ENCODE measurements around the gene DNAH17. TPM values are rescaled to one million over a fixed set of nuclear protein-coding genes. Genes with fewer than 3 reads are reported as not detected.

The DNAH17 gene
- total RNA-seq, 2 donors from 2014 or later, result 0.13 to 0.64 TPM

GRCh38 chr17:78414178-78415162, 162.7 kb downstream of the DNAH17 start:
- Mint-ChIP-seq H3K4me1 (no peaks in the 10 kb centered on the region), H3K9me3 (no peaks in the 10 kb centered on the region), H3K4me3 (no peak overlapping the region), H3K36me3 (ENCODE audit: low read depth) (peaks cover 43% of the 10 kb centered on the region), H3K27ac (peak overlapping the region; percentile 66), H3K27me3 (ENCODE audit: insufficient read depth) (no peaks in the 10 kb centered on the region)
- WGBS, 2 experiments (ENCODE audit: insufficient coverage in 1 of 2, insufficient read length in 1 of 2), result 92 to 94% methylated on average over 28 to 34 of the region's 34 CpGs
- DNase-seq, result no peak
- peaks cover 43% of the 10 kb centered on the region for H3K36me3 ChIP-seq (ENCODE audit: control insufficient read depth, insufficient read depth, low read length)
- no peak overlapping the region for H3K4me3 ChIP-seq (ENCODE audit: low read length)
- H3K4me1 ChIP-seq (ENCODE audit: control insufficient read depth, insufficient read depth, low read length), result no peaks in the 10 kb centered on the region
- no peaks in the 10 kb centered on the region for H3K27me3 ChIP-seq (ENCODE audit: control insufficient read depth, insufficient read depth, low read length, poor library complexity, severe bottlenecking)
- H3K27ac ChIP-seq (ENCODE audit: low read depth, low read length), result no peak overlapping the region
- no peak overlapping the region for H3K9ac ChIP-seq (ENCODE audit: extremely low read depth, low read length, poor library complexity, severe bottlenecking)
- TF ChIP-seq, protein P1, sequence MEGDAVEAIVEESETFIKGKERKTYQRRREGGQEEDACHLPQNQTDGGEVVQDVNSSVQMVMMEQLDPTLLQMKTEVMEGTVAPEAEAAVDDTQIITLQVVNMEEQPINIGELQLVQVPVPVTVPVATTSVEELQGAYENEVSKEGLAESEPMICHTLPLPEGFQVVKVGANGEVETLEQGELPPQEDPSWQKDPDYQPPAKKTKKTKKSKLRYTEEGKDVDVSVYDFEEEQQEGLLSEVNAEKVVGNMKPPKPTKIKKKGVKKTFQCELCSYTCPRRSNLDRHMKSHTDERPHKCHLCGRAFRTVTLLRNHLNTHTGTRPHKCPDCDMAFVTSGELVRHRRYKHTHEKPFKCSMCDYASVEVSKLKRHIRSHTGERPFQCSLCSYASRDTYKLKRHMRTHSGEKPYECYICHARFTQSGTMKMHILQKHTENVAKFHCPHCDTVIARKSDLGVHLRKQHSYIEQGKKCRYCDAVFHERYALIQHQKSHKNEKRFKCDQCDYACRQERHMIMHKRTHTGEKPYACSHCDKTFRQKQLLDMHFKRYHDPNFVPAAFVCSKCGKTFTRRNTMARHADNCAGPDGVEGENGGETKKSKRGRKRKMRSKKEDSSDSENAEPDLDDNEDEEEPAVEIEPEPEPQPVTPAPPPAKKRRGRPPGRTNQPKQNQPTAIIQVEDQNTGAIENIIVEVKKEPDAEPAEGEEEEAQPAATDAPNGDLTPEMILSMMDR (conservative IDR thresholded peaks at IDR 0.05), result no peak
- no peaks in the 10 kb centered on the region for H3K9me3 ChIP-seq (ENCODE audit: control insufficient read depth, low read length)

DNA sequence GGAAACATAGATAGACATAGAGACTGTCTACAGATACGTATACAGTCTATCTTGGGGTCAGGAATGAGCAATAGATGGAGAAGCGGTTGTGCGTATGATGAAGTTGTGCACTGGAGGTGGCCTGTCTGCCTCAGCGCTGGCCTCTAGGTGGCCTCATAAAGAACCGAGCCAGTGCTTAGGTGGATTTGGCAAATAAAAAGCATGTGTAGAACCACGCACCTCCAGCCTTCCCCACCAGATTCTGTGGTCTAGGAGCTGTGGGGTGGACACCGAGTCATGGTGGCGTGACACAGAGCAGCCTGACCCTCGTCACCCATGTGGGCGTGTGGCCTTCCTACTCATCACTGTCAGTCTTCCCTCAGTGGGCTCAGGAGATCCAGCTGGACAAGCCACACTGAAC, 164.8 kb downstream of the DNAH17 start:
- Histone ChIP-seq H3K27me3 (ENCODE audit: control insufficient read depth, insufficient read depth, low read length, poor library complexity, severe bottlenecking) (no peaks in the 10 kb centered on the region), H3K4me3 (ENCODE audit: low read length) (no peak overlapping the region), H3K9me3 (ENCODE audit: control insufficient read depth, low read length) (no peaks in the 10 kb centered on the region), H3K27ac (ENCODE audit: low read depth, low read length) (no peak overlapping the region), H3K4me1 (ENCODE audit: control insufficient read depth, insufficient read depth, low read length) (peaks cover 4% of the 10 kb centered on the region), H3K9ac (ENCODE audit: extremely low read depth, low read length, poor library complexity, severe bottlenecking) (no peak overlapping the region), H3K36me3 (ENCODE audit: control insufficient read depth, insufficient read depth, low read length) (peaks cover 54% of the 10 kb centered on the region)
- Mint-ChIP-seq H3K4me1 (peaks cover 19% of the 10 kb centered on the region), H3K36me3 (ENCODE audit: low read depth) (peaks cover 36% of the 10 kb centered on the region), H3K27me3 (ENCODE audit: insufficient read depth) (no peaks in the 10 kb centered on the region), H3K27ac (no peak overlapping the region), H3K4me3 (no peak overlapping the region), H3K9me3 (no peaks in the 10 kb centered on the region)
- WGBS, 2 experiments (ENCODE audit: insufficient coverage in 1 of 2, insufficient read length in 1 of 2), result 91 to 97% methylated on average over 9 to 10 of the region's 10 CpGs
- TF ChIP-seq, protein P1 (conservative IDR thresholded peaks at IDR 0.05), result peak; percentile 77
- DNase-seq, result no peak

DNA sequence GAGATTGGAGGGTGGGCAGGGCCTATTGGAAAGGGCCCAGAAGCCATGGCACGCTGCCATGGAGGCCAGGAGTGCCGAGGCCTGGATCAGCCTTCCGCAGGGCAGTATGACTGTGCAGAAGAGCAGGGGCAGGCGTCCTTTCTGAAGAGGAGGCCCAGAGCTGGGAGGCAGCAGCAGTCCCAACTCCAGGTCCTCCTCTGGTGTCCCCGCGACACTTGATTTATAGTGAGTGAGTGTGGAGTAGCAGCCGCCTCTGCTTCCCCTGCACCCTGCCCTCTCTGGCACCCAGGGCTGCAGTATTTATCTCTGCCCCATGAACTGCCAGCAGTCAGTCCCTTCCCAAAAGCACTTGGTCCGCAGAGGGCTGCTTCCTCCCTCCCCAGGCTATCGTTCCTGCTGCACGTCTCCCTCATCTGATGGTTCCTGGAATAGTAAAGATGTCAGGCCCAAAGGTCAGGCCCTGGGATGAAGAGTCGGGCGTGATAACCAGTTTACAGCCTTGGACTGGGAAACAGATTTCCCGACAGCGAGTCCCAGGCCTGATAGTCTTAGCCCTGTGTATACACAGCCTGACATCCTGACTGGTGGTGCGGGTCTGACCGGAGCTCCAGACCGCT, 165.8 kb downstream of the DNAH17 start:
- H3K9ac ChIP-seq (ENCODE audit: extremely low read depth, low read length, poor library complexity, severe bottlenecking), result no peak overlapping the region
- peaks cover 19% of the 10 kb centered on the region for H3K4me1 Mint-ChIP-seq
- H3K36me3 ChIP-seq (ENCODE audit: control insufficient read depth, insufficient read depth, low read length), result peaks cover 59% of the 10 kb centered on the region
- no peak for DNase-seq
- H3K27me3 Mint-ChIP-seq (ENCODE audit: insufficient read depth), result no peaks in the 10 kb centered on the region
- no peak overlapping the region for H3K4me3 Mint-ChIP-seq
- peaks cover 34% of the 10 kb centered on the region for H3K36me3 Mint-ChIP-seq (ENCODE audit: low read depth)
- no peak overlapping the region for H3K27ac ChIP-seq (ENCODE audit: low read depth, low read length)
- peak overlapping the region; percentile 74 for H3K27ac Mint-ChIP-seq
- H3K9me3 Mint-ChIP-seq, result no peaks in the 10 kb centered on the region
- no peaks in the 10 kb centered on the region for H3K9me3 ChIP-seq (ENCODE audit: control insufficient read depth, low read length)
- peaks cover 6% of the 10 kb centered on the region for H3K4me1 ChIP-seq (ENCODE audit: control insufficient read depth, insufficient read depth, low read length)
- no peaks in the 10 kb centered on the region for H3K27me3 ChIP-seq (ENCODE audit: control insufficient read depth, insufficient read depth, low read length, poor library complexity, severe bottlenecking)
- no peak overlapping the region for H3K4me3 ChIP-seq (ENCODE audit: low read length)
- TF ChIP-seq, protein P1 (conservative IDR thresholded peaks at IDR 0.05), result no peak
- 89 to 94% methylated on average over 6 to 17 of the region's 17 CpGs for WGBS, 2 experiments (ENCODE audit: insufficient coverage in 1 of 2, insufficient read length in 1 of 2)

Data from endodermal cell (in vitro differentiated cells).